GM12892 (cell line): Measurements from ENCODE around the gene SLC25A25.

Experiments
- DNase-seq: peaks from one replicate; pipeline ENCODE4 v3.0.0; 2011; ENCODE audit not compliant: insufficient read length
- FAIRE-seq: peaks from 2 replicates; lab custom pipeline; 2011; peaks lifted over from hg19 to GRCh38; lab: Jason Lieb, UNC
- POLR2A ChIP-seq: IDR thresholded peaks from 2 replicates; pipeline ENCODE4 v1.6.1; 2011; ENCODE audit warnings: low read depth, low read length, control low read depth
- POLR2AphosphoS5 ChIP-seq: IDR thresholded peaks from 2 replicates; pipeline ENCODE4 v1.6.1; 2011; ENCODE audit warnings: low read depth, low read length, control low read depth
- TAF1 ChIP-seq: IDR thresholded peaks from 2 replicates; pipeline ENCODE4 v1.6.1; 2011; ENCODE audit warnings: low read depth, mild to moderate bottlenecking, control low read depth, low read length, borderline replicate concordance

SLC25A25 gene

DNA sequence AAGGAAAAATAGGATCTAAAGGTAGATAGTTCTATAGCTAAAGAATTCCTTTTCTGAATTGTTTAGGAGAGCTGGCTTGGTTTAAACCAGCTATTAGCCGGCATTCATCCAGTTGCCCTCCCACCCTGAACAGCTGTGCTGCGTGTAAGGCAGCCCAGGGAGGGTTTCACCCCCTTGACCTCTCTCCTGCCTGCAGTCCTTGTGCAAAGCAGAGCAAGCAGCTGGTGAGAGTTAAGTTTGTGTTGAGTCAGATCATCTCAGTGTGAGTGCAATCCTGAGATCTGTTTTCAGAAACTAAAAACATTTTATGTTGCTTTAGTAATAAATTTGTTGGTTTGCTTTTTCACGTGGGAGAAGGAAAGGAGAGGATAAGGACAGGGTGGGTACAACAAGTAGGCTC is 13.0 kb downstream of the SLC25A25 start:
- FAIRE-seq (no peak), DNase-seq (no peak)
- TF ChIP-seq TAF1 (no peak), POLR2AphosphoS5 (no peak), POLR2A (no peak)

DNA sequence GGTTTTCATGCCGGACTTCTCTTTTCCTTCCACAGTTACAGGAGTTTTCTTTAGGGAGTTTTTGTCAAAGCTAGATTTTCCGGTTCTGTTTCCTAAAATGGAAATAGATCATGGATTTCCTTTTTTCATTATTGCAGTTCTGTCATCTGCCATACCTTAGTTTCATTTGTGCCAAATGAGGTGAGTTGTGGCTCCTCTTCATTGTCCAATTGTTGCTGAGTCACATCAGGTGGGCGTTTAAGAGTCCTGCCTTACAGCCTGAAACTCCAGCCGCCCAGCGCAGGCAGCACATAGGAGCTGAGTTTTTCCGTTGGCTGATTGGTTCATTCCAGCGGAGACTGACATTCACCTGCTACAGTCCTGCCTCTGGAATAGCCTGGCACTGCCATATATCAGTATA is 14.1 kb downstream of the SLC25A25 start:
- no peak for TF ChIP-seq TAF1
- TF ChIP-seq POLR2A = no peak
- no peak for FAIRE-seq
- no peak for DNase-seq

DNA sequence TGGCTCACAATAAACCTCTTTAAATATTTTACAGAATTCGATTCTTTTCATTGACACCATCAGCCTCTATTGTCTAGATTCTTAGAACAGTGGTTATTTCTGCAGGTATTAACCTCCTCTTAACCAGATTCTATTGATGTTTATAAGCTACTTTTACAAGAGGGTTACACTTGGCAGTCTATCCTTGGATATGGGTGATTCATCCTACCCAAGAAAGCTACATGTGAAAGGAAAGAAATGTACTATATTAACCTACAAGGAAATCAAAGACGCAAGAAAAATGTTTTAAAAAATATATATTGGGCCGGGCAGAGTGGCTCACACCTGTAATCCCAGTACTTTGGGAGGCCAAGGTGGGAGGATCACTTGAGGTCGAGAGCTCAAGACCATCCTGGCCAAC is 16.7 kb downstream of the SLC25A25 start:
- FAIRE-seq (no peak), DNase-seq (no peak)
- TF ChIP-seq TAF1 = no peak
- TF ChIP-seq POLR2A = no peak
- no peak for TF ChIP-seq POLR2AphosphoS5

DNA sequence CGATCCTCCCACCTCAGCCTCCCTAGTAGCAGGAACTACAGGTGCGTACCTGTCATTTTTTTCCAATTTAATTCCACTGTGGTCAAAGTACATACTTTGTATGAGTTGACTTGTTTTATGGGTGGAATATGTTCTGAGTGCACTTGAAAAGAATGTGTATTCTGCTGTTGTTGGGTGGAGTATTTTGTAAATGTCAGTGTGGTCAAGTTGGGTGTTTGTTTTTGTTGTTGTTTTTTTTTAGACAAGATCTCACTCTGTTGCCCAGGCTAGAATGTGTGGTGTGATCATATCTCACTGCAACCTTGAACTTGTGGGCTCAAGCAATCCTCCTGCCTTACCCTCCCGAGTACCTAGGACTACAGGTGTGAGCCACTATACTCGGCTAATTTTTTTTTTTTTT is 17.9 kb downstream of the SLC25A25 start:
- FAIRE-seq (no peak), DNase-seq (no peak)
- no peak for TF ChIP-seq POLR2A
- no peak for TF ChIP-seq POLR2AphosphoS5
- TF ChIP-seq TAF1 = no peak

DNA sequence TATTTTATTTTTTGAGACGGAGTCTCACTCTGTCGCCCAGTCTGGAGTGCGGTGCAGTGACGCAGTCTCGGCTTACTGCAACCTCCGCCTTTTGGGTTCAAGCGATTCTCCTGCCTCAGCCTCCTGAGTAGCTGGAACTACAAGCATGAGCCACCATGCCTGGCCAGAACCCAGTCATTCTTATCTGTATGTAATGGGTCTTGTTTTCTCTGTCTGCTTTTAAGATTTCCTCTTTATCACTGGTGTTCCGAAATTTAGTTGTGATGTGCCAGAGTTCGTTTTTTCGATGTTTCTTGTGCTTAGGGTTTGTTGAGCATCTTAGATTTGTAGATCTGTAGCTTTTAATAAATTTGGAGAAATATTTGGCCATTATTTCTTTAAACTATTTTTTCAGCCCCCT is 19.2 kb downstream of the SLC25A25 start:
- no peak for FAIRE-seq
- no peak for DNase-seq
- no peak for TF ChIP-seq POLR2A
- no peak for TF ChIP-seq TAF1
- no peak for TF ChIP-seq POLR2AphosphoS5

DNA sequence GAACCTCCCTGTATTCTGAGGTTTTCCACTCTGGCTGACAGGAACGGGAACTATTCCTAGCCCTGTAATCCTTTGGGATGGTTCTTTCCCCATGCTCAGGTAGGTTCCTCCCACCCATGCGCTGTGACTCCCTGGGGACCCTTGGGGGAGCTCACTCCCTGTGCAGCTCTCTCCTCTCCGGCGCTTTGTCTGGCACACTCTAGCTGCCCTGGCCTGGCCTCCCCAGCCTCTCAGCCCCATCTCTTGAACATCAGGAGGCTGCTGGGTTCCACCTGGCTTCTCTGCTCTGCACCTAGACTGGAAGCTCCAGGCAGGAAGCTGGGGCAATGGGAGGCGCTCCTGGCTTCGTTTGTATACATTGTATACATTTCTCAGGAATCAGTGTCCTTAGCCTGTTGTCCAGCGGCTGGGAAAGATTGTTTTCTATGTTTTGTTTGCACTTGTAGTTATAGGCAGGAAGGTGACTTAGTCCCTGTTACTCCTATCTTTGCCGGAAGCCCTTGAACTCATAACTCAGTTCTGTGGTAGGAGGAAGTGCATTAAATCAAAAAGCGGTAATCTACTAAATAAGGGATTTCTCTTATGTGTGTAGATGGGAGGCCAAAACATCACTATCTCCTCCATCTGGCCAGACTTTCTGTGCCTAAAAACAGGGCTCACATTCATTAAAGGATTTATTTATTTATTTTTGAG is 20.4 kb downstream of the SLC25A25 start:
- DNase-seq (no peak), FAIRE-seq (no peak)
- TF ChIP-seq POLR2A (no peak), POLR2AphosphoS5 (no peak), TAF1 (no peak)

DNA sequence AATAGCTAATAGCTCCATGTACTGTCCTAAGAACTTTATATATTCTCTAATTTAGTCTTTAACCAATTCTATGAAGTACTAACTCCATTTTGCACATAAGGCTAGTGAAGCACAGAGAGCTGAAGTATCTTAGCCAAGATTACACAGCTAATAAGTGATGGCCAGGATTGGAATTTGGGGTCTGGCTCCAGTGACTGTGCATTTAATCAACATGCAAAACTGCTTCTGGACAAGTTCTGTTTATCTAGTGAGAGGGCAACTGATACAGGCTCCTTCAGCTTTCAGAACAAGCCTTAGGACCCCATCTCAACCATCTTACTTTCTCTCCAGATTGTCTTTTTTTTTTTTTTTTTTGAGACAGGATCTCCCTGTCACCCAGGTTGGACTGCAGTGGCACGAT is 21.3 kb downstream of the SLC25A25 start:
- DNase-seq (no peak), FAIRE-seq (no peak)
- TF ChIP-seq POLR2A (no peak), TAF1 (no peak), POLR2AphosphoS5 (no peak)

DNA sequence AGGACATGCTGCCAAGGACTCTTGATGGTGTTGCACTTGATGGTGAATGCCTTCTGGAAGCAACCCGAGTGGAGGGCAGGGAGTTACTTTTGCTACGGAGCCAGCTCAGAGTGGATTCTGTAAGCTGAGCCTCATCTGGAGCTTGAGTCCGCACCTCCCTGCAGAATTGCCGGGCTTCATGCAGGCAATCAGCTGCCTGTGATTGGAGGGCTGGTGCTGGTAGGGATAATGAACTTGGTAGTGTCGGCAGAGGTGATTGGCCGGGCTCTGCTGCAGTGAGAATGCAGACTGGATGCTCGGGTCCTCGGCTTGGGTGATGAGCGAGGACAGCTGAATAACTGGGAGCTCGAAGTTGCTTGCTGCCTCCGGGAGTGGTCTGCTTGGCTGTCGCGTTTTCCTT is 23.1 kb downstream of the SLC25A25 start:
- FAIRE-seq = no peak
- no peak for DNase-seq
- TF ChIP-seq POLR2AphosphoS5 = no peak
- no peak for TF ChIP-seq TAF1
- no peak for TF ChIP-seq POLR2A

DNA sequence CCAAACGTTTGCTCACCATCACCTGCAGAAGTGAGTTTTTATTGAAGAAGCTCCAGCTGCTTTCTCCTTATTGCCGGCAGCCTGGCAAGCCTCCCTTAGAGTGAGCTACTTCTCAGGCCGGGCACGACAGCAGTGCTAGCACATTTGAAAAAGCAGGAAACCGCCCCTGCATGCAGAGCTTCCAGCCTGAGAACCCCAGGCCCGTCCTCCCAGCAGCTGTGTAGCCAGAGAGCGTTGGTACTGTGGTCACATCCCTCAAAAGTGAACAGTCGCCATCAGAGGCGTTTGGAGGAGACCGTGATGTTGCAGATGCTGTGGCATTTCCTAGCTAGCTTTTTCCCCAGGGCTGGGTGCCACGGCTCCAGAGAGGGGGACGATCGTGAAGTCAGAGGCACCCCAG is 23.5 kb downstream of the SLC25A25 start:
- no peak for FAIRE-seq
- DNase-seq = no peak
- TF ChIP-seq POLR2AphosphoS5 (no peak), POLR2A (no peak), TAF1 (no peak)

DNA sequence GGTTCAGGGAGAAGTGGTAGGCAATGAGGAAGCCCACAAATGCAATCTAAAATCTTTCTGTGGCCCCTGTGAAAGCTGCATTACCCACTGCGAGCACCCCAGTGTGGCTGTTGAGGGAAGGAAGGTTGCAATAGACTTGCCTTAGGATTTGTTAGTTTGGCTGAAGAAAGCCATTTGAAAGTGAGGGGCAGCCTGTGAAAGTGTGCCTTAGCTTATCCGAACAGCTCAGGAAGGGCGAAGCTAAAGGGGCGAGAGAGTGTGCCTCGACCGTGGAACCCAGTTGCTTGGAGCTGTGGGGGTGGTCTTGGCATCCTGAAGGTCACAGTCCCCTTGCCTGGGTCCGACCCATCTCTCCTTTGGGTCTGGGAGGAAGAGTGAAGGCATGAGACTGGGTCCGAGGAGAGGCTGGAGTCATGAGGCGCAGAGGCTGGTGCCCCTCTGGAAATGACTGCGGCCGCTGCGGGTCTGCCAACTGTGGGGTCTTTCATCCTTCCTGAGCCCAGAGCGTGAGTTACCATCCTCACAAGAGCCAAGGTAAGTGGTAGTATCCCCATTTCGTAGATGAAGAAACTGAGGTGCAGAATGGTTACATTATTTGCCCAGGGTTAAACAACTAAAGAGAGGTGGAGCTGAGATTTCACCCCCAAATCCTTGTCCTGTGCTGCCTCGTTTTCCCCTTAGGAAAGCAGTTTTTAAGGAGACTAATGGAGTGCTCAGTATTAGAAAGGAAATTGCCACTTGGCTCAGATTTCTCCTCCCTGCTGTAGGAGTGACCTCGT is 24.4 kb downstream of the SLC25A25 start:
- no peak for TF ChIP-seq POLR2A
- TF ChIP-seq TAF1 = no peak
- TF ChIP-seq POLR2AphosphoS5 = no peak
- no peak for DNase-seq
- no peak for FAIRE-seq

DNA sequence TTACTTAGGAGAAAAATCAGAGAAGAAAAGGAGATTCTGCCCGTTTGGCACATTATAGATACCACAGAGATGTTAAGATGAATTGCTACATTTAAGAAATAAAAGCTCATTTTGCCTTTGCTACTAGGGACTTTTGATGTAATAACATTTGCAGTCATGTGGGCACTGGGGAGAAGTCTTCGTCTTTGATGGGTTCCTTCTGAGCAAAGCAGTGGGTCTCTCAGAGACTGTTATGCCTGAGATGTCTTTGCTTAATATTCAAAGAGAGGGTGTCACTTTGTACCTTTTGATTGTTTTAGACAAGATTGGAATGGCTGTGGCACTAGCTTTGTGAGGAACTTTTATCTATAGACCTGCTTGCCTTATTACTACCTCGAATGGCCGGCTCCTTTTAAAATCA is 25.0 kb downstream of the SLC25A25 start:
- TF ChIP-seq POLR2A (no peak), POLR2AphosphoS5 (no peak), TAF1 (no peak)
- FAIRE-seq (no peak), DNase-seq (no peak)

DNA sequence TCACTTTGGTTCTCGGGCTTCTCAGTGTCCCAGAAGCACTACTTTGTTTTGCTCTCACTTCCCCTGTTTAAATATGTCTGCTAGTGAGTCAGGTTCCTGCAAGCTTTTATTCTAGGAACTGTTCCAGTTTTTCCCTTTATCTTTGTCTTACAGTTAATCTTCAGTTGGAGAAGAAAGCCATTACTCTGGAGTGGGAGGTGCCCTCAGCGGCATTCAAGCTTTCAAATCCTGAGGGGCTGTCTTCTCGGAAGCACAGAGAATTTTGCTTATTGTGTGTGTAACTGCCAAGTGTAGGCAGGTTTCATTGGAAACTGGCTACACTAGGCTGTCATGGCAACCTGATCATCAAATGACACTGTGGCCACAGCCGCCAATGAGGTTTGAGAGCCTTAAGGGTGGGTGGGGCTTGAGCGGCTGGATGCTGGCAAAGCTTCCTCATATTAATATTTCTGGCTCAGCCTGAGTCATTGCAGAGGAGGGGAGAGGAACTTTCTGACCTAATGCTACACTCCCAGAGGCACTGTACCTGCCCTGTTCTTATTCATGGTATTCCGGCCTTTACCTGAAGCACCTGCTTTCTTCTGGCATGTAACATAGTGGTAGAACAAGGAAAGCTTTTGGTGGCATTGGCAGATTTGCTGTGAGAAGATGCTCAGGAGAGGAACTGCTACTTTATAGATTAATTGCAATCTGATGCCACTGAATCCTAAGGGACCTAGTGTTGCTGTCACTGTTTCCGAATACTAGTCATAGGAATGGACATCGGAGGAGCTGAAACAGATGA is 26.3 kb downstream of the SLC25A25 start:
- DNase-seq = peak; percentile 77

More for the DNA sequence above, 26.3 kb downstream of the SLC25A25 start:
- FAIRE-seq = peak; percentile 71
- TF ChIP-seq POLR2AphosphoS5 (no peak), POLR2A (no peak), TAF1 (no peak)
